Effector CD4-positive, alpha-beta T cell (primary cell): Measurements from ENCODE around the gene AFDN.

Experiments used
- DNase-seq: peaks from one replicate; pipeline ENCODE4 v3.0.0-alpha.2; 2020

AFDN gene

GRCh38 chr6:167921831-167922230 lies 95.1 kb downstream of the AFDN start:
- DNase-seq, result no peak

DNA sequence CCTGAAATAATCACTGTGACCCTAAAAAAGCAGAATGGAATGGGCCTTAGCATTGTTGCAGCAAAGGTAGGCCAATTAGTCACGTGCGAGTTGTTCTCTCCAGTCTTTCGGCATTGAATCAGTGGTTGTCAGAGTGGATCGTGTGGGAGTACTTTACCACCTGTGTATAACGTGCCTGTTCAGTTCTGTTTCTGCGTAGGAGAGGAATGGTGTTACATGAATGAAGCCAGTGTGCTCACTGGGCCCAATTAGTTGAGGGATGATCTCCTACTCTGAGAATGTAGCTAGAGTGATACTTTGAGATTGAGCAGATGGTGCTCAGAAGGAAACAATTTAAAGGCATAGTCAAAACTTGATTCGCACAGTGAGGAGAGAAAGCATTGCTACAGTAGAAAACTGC lies 98.3 kb downstream of the AFDN start:
- DNase-seq, result no peak

DNA sequence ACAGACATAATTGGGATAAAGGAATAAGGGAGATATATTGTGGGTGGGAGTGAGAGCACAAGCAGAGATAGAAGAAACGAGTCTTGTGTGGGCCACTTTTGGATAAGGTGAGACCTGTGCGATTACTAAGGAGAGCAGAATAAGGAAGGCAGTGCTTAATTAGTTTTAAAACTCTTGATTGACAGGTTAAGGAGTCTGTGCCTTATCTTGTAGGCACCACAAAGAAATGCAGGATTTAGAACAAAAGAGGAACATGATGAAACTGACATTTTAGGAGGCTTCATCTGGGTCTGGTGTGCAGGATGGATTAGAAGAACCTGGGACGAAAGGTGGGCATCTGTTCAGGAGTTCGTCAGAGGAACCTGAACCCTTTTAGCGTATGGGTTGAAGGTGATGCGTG lies 100.5 kb downstream of the AFDN start:
- no peak for DNase-seq

DNA sequence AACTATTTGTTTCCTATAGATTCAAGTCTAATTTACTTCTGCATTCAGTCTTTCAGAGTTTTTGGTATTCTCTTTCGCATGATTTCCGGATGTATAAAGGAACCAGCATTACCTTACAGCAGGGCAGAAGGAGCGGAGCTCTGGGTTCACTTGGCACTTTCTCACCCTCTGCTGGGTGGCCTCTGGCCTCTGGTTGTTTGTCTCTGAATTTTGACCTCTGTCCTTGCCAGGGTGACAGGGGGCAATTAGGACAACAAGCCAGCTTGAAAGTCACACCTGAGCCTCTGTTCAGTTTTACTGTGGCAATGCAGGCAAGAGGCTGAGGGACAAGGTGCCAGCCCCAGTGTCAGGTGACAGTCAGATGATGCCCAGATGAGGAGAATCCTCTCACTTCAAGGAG lies 101.4 kb downstream of the AFDN start:
- no peak for DNase-seq

- no peak for DNase-seq
Observed at GRCh38 chr6:167930295-167930694, 103.6 kb downstream of the AFDN start.

DNA sequence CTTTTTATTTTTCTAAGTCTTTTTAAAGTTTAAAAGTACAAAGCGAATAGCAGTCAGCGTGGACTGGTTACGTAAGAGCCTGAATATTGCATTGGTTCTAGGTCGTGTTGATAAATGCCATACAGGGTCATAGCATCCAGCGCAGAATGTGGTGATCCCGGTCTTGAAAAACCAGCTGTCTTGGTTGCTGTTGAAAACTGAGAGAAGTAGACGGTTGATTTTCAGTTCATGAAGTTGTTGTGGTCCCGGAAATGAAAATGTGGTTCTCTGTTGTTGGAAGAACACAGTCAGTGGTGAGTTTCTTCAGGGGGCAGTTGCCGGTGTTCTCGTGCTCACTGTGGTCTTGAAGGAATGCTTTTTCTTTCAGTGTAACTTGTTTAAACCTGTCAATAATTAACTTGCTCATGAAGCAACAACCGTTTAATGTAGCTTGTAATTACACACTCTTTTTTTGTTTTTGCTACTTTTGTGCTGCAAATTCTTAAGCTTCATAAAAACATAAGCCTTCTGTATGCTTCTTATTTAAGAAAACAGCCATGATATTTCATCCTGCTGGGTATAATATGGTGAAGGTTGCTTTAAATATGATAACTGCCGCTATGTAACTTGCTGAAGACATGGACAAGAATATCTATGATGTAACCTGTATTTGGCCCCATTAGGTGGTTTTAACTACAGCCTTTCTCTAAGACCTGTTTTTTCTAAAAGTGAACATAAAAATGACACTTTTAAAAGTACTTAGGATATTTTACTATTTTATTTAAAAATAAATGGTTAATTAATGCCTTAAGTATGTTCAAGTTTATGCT lies 106.0 kb downstream of the AFDN start:
- DNase-seq, result no peak

DNA sequence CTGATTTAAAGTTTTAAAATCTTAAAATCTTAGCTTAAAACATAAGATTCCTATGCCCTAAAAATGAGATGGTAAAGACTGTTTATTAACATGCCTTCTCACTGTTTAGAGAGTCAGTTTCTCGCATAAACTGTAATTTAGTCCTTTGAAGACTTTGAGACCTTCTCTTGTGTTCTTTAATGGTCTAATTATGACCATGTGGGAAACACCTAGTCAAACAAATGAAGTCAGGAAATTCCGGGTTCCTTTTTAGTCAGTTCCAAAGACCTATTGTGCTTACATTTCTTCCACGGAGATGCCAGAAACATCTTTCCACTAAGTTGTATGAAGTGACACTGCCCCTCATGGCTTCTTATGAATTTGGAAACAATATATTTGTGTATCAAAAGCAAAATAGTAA lies 106.6 kb downstream of the AFDN start:
- DNase-seq, result no peak

DNA sequence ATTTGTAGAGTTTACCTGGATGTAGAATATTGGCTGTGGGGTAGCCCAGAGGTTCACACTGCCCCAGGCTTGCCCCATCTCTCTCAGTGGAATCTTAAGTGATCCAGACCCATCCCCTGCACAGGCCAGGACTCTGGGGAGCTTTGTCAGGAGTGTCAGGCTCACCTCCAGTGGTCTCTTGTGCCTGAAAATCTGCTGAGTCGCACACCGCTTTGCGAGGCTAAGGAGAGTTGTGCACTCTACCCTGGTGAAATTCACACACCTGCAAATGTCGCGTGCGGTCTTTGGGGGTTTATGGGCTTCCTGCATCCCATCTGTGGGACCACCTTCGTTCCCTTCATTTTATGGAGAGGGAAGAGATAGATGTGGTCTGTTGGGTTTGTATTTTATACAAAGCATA lies 107.1 kb downstream of the AFDN start:
- no peak for DNase-seq

DNA sequence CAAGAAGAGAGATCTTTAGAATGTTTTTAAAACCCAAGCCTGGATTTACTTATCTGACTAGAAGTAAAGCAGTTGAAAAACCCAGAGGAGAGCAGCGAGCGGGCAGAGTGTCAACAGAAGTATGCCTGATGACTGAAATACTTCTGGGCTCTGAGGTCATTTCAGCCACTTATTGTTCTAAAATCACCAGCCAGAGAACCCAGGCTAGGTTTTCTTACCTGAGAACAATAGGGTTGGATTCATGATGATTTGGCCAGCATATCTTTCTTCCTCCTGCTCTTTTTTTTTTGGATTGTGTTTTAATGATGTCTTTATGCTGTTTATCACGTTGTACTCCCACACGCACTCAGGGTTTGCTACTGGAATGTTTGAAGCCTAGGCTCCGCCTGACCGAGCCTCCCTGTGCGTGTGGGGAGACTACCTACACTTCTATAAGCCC lies 107.7 kb downstream of the AFDN start:
- DNase-seq, result no peak

- DNase-seq, result no peak
Observed at GRCh38 chr6:167936051-167936450, 109.3 kb downstream of the AFDN start.

- DNase-seq, result no peak
Observed at GRCh38 chr6:167937301-167937700, 110.6 kb downstream of the AFDN start.

DNA sequence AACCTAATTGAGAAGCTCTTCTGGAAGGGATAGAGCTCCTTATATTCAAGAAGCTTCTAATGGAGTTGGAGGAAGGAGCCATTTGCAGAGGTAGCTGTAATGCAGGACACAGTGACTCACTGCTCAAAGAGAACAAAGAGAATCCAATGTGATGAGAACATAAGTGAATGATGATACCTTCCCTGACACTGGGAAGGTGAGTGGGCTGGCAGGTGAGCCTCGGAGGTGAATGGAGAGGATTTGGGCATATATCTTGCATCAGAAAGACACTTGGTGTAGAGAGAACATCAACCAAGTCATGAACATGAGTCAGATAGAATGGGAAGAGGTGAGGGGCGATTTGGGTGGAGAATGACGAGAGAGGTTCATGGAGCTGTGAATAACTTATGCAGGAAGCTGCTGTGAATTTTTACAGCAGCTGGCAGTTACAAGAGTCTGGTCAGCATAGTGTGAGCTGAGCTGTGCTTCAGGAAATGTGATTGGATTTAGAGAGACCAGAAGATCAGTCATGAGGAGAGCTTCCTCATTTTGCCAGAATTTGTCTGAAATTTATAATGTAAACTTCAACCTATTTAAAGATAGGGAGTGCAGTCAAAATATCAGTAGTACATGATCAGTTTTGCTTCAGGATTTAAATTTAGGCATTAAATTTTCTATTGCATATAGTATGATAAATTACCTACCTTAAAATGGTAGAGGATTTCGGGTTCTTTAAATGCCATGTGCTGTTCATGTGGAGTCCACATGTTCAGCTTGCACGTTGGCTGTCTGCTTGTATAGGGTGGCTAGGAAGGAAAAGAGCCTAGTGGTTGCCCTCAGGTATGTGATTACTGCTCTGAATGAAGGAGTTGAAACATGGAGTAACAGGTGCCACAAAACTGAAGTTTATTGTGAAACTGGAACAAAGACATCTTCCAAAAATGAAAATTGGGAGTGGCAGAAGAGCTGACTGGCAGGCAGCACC lies 111.5 kb downstream of the AFDN start:
- DNase-seq, result no peak

GRCh38 chr6:167941822-167942221 lies 115.1 kb downstream of the AFDN start:
- no peak for DNase-seq

DNA sequence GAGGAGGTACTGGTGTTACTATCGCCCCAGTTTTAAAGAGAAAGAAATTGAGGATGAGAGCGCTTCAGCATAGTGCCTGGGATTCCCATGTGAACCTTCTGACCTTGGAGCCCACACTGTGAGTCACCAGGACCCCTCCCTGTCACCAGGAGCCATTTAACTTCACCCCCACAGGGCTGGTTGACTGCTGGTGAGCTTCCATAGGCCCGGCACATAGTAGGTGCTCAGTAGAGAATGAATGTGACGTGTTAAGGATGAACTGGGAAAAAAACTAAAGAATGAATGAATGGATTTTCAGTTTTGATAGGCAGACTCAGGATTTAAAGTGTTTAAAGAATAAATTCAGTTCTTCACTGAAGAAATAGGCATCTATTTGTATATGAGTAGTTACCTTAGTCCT lies 117.4 kb downstream of the AFDN start:
- DNase-seq, result no peak

DNA sequence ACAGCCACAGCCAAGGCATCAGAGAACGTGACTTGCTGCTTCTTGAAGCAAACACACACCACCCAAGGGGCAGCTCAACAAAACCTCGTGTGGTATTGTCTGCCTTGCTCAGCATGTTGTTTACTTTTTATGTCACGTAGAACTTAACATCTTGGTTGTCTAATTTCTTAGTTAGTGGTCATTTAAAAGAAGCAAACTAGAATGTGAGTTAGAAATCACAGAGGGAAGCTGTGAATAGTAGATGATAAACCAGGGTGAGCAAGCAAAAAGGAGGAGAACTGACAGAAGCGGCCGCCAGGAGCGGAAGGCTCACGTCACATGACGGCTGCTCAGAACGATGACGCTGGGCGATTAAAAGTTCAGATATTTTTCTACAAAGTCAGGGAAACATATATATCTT lies 119.3 kb downstream of the AFDN start:
- DNase-seq, result no peak

DNA sequence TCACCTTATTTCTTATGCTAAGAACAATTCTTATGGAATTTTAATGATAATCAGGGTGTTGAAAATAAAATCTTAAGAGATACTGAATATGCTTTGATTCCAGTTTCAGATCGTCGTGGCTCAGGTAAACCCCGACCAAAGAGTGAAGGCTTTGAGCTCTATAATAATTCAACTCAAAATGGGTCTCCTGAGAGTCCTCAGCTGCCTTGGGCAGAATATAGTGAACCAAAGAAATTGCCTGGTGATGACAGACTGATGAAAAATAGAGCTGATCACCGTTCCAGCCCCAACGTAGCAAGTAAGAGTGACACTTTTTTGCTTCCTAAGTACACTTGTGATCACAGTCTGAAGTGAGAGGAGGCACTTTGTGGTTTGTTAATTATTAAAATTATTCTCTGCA lies 119.9 kb downstream of the AFDN start:
- no peak for DNase-seq

DNA sequence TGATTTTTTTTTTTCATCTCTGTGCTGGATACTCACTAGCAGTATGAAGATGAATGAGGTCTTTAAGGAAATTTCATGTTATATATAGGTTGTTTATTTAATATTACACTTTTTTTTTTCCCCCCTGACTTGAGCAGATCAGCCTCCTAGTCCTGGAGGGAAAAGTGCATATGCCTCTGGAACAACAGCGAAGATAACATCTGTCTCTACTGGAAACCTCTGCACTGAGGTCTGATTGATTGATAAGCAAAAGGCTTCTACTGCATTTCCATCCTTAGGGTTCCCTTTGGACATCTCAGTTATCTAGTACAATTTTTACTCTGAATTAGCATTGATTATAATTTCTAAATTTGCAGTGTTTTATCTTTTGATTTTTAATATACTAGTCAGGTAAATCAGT lies 121.0 kb downstream of the AFDN start:
- no peak for DNase-seq

GRCh38 chr6:167948716-167949115 lies 122.0 kb downstream of the AFDN start:
- DNase-seq, result no peak

- DNase-seq, result no peak
Observed at GRCh38 chr6:167949121-167949684, 122.5 kb downstream of the AFDN start.

DNA sequence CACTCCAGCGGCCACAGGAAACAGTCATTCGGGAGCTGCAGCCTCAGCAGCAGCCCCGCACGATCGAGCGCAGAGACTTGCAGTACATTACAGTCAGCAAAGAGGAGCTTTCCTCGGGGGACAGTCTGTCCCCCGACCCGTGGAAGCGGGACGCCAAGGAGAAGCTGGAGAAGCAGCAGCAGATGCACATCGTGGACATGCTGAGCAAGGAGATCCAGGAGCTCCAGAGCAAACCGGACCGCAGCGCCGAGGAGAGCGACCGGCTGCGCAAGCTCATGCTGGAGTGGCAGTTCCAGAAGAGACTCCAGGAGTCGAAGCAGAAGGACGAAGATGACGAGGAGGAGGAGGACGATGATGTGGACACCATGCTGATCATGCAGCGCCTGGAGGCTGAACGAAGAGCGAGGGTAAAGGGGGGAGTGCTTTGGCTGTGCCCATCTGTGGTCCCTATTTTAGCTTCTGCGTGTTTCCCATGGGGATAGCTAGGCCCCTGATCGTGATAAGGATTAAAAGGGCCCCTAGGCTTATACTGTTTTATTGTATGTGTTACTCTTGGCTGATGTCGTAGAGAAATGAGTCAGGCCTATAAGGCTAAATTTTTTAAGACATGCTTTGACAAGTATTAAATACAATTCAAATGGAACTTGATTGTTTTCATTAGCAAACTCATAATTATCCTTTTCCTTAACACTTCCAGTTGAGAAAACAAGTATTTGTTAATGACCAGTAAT lies 125.2 kb downstream of the AFDN start:
- no peak for DNase-seq

GRCh38 chr6:167952512-167952859 lies 125.8 kb downstream of the AFDN start:
- DNase-seq, result no peak

GRCh38 chr6:167953551-167953950 lies 126.8 kb downstream of the AFDN start:
- no peak for DNase-seq

DNA sequence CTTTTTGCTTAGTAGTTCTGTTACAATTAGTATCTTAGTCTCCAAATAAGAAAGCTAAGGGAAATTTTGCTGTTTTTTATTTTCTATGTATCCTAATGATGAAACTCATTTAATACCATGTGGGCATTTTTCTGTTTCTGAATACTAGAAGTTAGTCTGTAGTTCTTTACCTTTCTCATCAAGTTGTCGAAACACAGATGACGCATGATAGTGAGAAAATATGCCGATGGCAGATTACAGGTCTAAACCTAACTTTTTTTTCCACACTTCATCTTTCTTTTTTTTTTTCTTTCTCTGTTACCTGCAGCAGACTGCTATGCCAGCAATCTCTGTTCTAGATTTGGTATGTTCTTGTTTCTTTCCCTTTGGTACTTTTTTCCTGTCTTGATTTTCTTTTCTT lies 127.4 kb downstream of the AFDN start:
- DNase-seq, result no peak
